ENCODE measurements around the gene SPTA1.

- no peak for TF ChIP-seq POLR2AphosphoS5 (IDR thresholded peaks at IDR 0.05; ENCODE audit: borderline replicate concordance, low read depth, low read length)
- no peak for TF ChIP-seq EZH2 (IDR thresholded peaks at IDR 0.05)
These were observed 34.1 kb upstream of the SPTA1 start, which contains the start of gene OR6K3 for GRCh38 chr1:158720620-158721019.

All from SK-N-MC (cell line).